GM21529 (cell line): Measurements from ENCODE around the gene KLHL35.

Source experiments
- ATAC-seq: cut with Tn5 transposase; IDR thresholded peaks from one replicate; pipeline ENCODE4 v1.9.1; 2021; ENCODE audit not compliant: unreplicated experiment

The KLHL35 gene

GRCh38 chr11:75469785-75470405 is 36.9 kb upstream of the KLHL35 start:
- no peak for ATAC-seq

GRCh38 chr11:75468534-75469340 is 35.7 kb upstream of the KLHL35 start:
- no peak for ATAC-seq

GRCh38 chr11:75467881-75468280 is 34.9 kb upstream of the KLHL35 start:
- ATAC-seq: no peak

- no peak for ATAC-seq
These were observed 34.3 kb upstream of the KLHL35 start for GRCh38 chr11:75467311-75467710.

- ATAC-seq: no peak
These were observed 32.9 kb upstream of the KLHL35 start for GRCh38 chr11:75465701-75466531.

- ATAC-seq: no peak
These were observed 30.2 kb upstream of the KLHL35 start for GRCh38 chr11:75463106-75463774.

- no peak for ATAC-seq
These were observed 29.2 kb upstream of the KLHL35 start for GRCh38 chr11:75462117-75462653.

- no peak for ATAC-seq
These were observed 28.1 kb upstream of the KLHL35 start for GRCh38 chr11:75461151-75461550.

GRCh38 chr11:75456596-75457183 is 23.7 kb upstream of the KLHL35 start:
- ATAC-seq: no peak

GRCh38 chr11:75454987-75455386 is 22.0 kb upstream of the KLHL35 start:
- no peak for ATAC-seq

- ATAC-seq: no peak
These were observed 21.1 kb upstream of the KLHL35 start for GRCh38 chr11:75453916-75454655.

- ATAC-seq: no peak
These were observed 18.1 kb upstream of the KLHL35 start for GRCh38 chr11:75450826-75451821.

GRCh38 chr11:75450236-75450635 is 17.2 kb upstream of the KLHL35 start:
- no peak for ATAC-seq

- ATAC-seq: no peak
These were observed 16.8 kb upstream of the KLHL35 start for GRCh38 chr11:75449776-75450175.

GRCh38 chr11:75449271-75449670 is 16.3 kb upstream of the KLHL35 start:
- no peak for ATAC-seq

GRCh38 chr11:75447415-75447814 is 14.4 kb upstream of the KLHL35 start:
- no peak for ATAC-seq

GRCh38 chr11:75445315-75445953 is 12.4 kb upstream of the KLHL35 start:
- peak; percentile 57 for ATAC-seq

- no peak for ATAC-seq
These were observed 10.0 kb upstream of the KLHL35 start for GRCh38 chr11:75443043-75443442.
